MM.1S (cell line): ENCODE measurements around the gene OR1S2.

Source experiments
- DNase-seq: peaks from one replicate; pipeline ENCODE4 v3.0.0-alpha.2; 2015
- H2AFZ ChIP-seq: fragments of 300-600 bp; sonication (generic); 2 replicates; pipeline ENCODE4 v1.6.0; 2016; ENCODE audit warnings: antibody characterized with exemption, low read length
- H3F3A ChIP-seq: fragments of 300-600 bp; sonication (generic); 2 replicates; pipeline ENCODE4 v1.6.1; 2016; ENCODE audit warnings: mild to moderate bottlenecking, antibody characterized with exemption, low read length, moderate library complexity, mixed read lengths; ENCODE audit not compliant: insufficient read depth
- H3K27ac ChIP-seq: fragments of 300-600 bp; sonication (generic); 2 replicates; pipeline ENCODE4 v1.5.1; 2016; ENCODE audit warnings: mild to moderate bottlenecking, low read length
- H3K27me3 ChIP-seq: fragments of 300-600 bp; sonication (generic); replicated peaks from 2 replicates; pipeline ENCODE4 v1.6.0; 2016; ENCODE audit warnings: low read length; ENCODE audit not compliant: insufficient read depth
- H3K36me3 ChIP-seq: fragments of 300-600 bp; sonication (generic); replicated peaks from 2 replicates; pipeline ENCODE4 v1.6.1; 2016; ENCODE audit warnings: mild to moderate bottlenecking, low read length, mixed read lengths; ENCODE audit not compliant: insufficient read depth
- H3K4me1 ChIP-seq: fragments of 300-600 bp; sonication (generic); 2 replicates; pipeline ENCODE4 v1.6.1; 2016; ENCODE audit warnings: low read length, mixed read lengths
- H3K4me2 ChIP-seq: fragments of 300-600 bp; sonication (generic); 2 replicates; pipeline ENCODE4 v1.6.0; 2016; ENCODE audit warnings: low read depth, low read length
- H3K4me3 ChIP-seq: fragments of 300-600 bp; sonication (generic); 2 replicates; pipeline ENCODE4 v1.5.1; 2016; ENCODE audit warnings: low read length, mixed read lengths
- H3K79me2 ChIP-seq: fragments of 300-600 bp; sonication (generic); 2 replicates; pipeline ENCODE4 v1.6.1; 2016; ENCODE audit warnings: mixed run types, low read length, mixed read lengths
- H3K9ac ChIP-seq: fragments of 300-600 bp; sonication (generic); 2 replicates; pipeline ENCODE4 v1.6.1; 2016; ENCODE audit warnings: low read length, mixed read lengths
- H3K9me2 ChIP-seq: fragments of 300-600 bp; sonication (generic); replicated peaks from 2 replicates; pipeline ENCODE4 v1.6.1; 2016; ENCODE audit warnings: mild to moderate bottlenecking, low read length, mixed read lengths; ENCODE audit not compliant: insufficient read depth
- H3K9me3 ChIP-seq: fragments of 300-600 bp; sonication (generic); replicated peaks from 2 replicates; pipeline ENCODE4 v1.6.1; 2016; ENCODE audit warnings: mild to moderate bottlenecking, low read length, mixed read lengths; ENCODE audit not compliant: insufficient read depth
- H4K20me1 ChIP-seq: fragments of 300-600 bp; sonication (generic); 2 replicates; pipeline ENCODE4 v1.6.1; 2016; ENCODE audit warnings: mild to moderate bottlenecking, low read length, moderate library complexity, mixed read lengths; ENCODE audit not compliant: insufficient read depth
- CTCF ChIP-seq: fragments of 300-600 bp; sonication (generic); IDR thresholded peaks from 2 replicates; pipeline ENCODE4 v1.5.1; 2016; ENCODE audit warnings: antibody characterized with exemption, low read length, mixed read lengths
- EZH2 ChIP-seq: fragments of 300-600 bp; sonication (generic); optimal IDR thresholded peaks from 2 replicates; pipeline ENCODE3; 2017; ENCODE audit warnings: low read depth, mild to moderate bottlenecking, antibody characterized with exemption, low read length, mixed read lengths
- EZH2phosphoT487 ChIP-seq: fragments of 300-600 bp; sonication (generic); IDR thresholded peaks from 2 replicates; pipeline ENCODE4 v1.6.1; 2018; ENCODE audit warnings: antibody characterized with exemption, low read length

OR1S2 gene

DNA sequence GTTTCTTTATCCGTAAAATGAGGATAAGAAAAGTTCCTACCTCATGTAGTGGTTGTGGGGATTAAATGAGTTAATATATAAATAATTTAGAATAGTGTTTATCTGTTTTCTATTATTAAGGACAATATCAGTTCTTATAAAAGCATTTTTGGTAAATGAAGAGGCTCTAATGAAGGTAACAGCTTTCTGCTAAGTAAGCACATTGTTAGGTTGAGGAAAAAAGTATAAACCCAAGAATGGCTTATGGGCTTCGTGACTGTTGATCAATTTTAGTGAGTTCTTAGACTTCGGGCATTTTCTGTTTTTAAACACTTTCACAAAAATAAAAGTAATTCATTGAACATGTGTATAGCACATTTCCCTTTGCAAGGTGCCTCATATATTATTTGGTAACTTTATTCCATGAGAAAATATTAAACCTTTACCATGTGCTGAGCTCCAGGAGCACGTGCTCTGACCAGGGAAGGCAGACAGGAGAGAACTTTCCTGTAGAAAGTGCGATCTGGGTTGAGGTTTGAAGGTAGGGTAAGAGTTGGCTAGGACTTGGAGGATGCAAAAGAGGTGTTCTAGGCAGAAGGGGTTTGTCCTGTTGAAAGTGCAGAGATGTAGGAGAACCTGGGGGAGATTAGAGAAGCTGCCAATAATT, 26.4 kb downstream of the OR1S2 start:
- no peaks in the 10 kb centered on the region for H3K9me2 ChIP-seq
- H3K27ac ChIP-seq = no peak overlapping the region
- no peaks in the 10 kb centered on the region for H3K36me3 ChIP-seq
- H2AFZ ChIP-seq = no peak overlapping the region
- H3K9ac ChIP-seq = no peak overlapping the region
- no peaks in the 10 kb centered on the region for H3K4me1 ChIP-seq
- H3K4me2 ChIP-seq = no peak overlapping the region
- DNase-seq = no peak
- no peaks in the 10 kb centered on the region for H3K79me2 ChIP-seq
- H3K9me3 ChIP-seq = no peaks in the 10 kb centered on the region
- no peaks in the 10 kb centered on the region for H3K27me3 ChIP-seq
- no peaks in the 10 kb centered on the region for H3F3A ChIP-seq
- no peak overlapping the region for H3K4me3 ChIP-seq
- TF ChIP-seq EZH2phosphoT487 (no peak), CTCF (no peak), EZH2 (no peak)
- no peaks in the 10 kb centered on the region for H4K20me1 ChIP-seq

DNA sequence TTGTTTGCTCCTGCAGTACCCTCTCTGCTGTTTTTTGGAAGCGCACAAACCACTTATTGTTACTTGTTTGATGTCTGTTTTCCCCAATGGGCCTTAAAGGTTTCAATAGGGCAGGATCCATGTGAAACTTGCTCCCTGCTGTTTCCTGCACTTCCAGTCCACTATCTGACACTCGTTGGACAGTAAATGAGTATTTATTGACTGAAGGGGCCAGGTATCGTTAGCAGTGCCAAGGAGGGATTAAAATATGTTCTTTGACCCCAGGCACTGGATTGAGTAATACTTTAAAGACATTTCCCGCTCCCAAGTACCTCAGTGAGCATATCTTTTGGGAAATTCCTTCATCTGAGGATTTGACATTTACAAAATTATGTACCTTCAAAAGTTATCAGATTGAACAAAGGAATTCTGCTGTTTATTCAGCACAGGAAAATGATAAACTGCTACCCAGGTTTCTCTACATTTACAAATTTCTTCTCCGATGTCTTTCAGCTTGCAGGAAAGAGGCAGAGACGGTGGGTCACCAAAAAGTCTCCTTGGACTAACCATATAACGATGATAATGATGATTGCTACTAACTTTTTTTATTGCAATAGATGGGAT, 38.3 kb downstream of the OR1S2 start:
- Histone ChIP-seq H3K9me2 (no peaks in the 10 kb centered on the region), H3K4me1 (no peaks in the 10 kb centered on the region), H3K36me3 (no peaks in the 10 kb centered on the region), H3K9me3 (no peaks in the 10 kb centered on the region), H3K4me3 (no peak overlapping the region), H3F3A (no peaks in the 10 kb centered on the region), H3K27ac (no peak overlapping the region), H2AFZ (no peak overlapping the region), H3K27me3 (no peaks in the 10 kb centered on the region), H4K20me1 (no peaks in the 10 kb centered on the region), H3K79me2 (no peaks in the 10 kb centered on the region), H3K4me2 (no peak overlapping the region), H3K9ac (no peak overlapping the region)
- DNase-seq = no peak
- TF ChIP-seq EZH2 (no peak), EZH2phosphoT487 (no peak), CTCF (no peak)

DNA sequence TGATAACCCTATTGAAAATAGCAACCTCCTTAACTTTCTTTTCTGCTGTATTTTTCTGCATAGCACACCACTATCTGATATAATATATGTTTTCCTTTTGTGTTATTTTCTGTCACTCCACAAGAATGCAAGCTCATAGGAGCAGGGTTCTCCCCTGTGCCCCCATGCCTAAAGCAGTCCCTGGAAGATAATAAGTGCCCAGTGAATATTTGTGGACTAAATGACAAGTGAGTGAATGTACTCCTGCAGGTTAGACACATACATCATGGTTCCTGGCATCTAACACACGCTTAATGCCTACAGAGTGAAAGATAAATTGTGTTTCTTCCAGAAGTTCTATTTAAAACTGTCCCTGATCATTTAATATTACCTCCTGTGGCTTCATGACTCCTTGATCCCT, 39.0 kb downstream of the OR1S2 start:
- H3K9me3 ChIP-seq = no peaks in the 10 kb centered on the region
- no peaks in the 10 kb centered on the region for H3F3A ChIP-seq
- TF ChIP-seq CTCF (no peak), EZH2 (no peak), EZH2phosphoT487 (no peak)
- H3K4me2 ChIP-seq = no peak overlapping the region
- no peaks in the 10 kb centered on the region for H3K36me3 ChIP-seq
- H2AFZ ChIP-seq = no peak overlapping the region
- H4K20me1 ChIP-seq = no peaks in the 10 kb centered on the region
- H3K9ac ChIP-seq = no peak overlapping the region
- no peak overlapping the region for H3K4me3 ChIP-seq
- H3K27ac ChIP-seq = no peak overlapping the region
- no peaks in the 10 kb centered on the region for H3K9me2 ChIP-seq
- H3K27me3 ChIP-seq = no peaks in the 10 kb centered on the region
- no peaks in the 10 kb centered on the region for H3K4me1 ChIP-seq
- no peak for DNase-seq
- H3K79me2 ChIP-seq = no peaks in the 10 kb centered on the region
